H9 (cell line): ENCODE data around the gene PPIL6. TPM values are rescaled to one million over a fixed set of nuclear protein-coding genes. Genes with fewer than 3 reads are reported as not detected.

ENCODE experiments used
- DNase-seq: peaks from one replicate; pipeline ENCODE4 v3.0.0-alpha.2; 2017
- H2AFZ ChIP-seq: one replicate; pipeline ENCODE4 v1.6.1; 2013; ENCODE audit warnings: mild to moderate bottlenecking, low read length, control low read depth, moderate library complexity
- H2AK5ac ChIP-seq: 2 replicates; pipeline ENCODE4 v1.6.1; 2013; ENCODE audit warnings: low read length, control low read depth, mixed read lengths; ENCODE audit not compliant: insufficient read length
- H2BK120ac ChIP-seq: one replicate; pipeline ENCODE4 v1.6.1; 2013; ENCODE audit warnings: low read depth, mild to moderate bottlenecking, low read length, control low read depth, inconsistent platforms; ENCODE audit not compliant: poor library complexity, severe bottlenecking
- H2BK12ac ChIP-seq: 2 replicates; pipeline ENCODE4 v1.6.1; 2013; ENCODE audit warnings: low read length, control low read depth, mixed read lengths, low read depth; ENCODE audit not compliant: insufficient read length
- H2BK15ac ChIP-seq: 2 replicates; pipeline ENCODE4 v1.6.1; 2013; ENCODE audit warnings: low read depth, low read length, control low read depth
- H2BK20ac ChIP-seq: one replicate; pipeline ENCODE4 v1.6.1; 2013; ENCODE audit warnings: low read depth, mild to moderate bottlenecking, low read length, control low read depth, inconsistent platforms; ENCODE audit not compliant: poor library complexity, severe bottlenecking
- H2BK5ac ChIP-seq: 2 replicates; pipeline ENCODE4 v1.6.1; 2013; ENCODE audit warnings: low read length, control low read depth, mixed read lengths; ENCODE audit not compliant: insufficient read length
- H3K14ac ChIP-seq: 2 replicates; pipeline ENCODE4 v1.6.1; 2013; ENCODE audit warnings: low read length, control low read depth; ENCODE audit not compliant: insufficient read depth
- H3K18ac ChIP-seq: 2 replicates; pipeline ENCODE4 v1.6.1; 2013; ENCODE audit warnings: low read depth, mild to moderate bottlenecking, mixed read lengths, low read length, control low read depth; ENCODE audit not compliant: insufficient read length
- H3K23ac ChIP-seq: 2 replicates; pipeline ENCODE4 v1.6.1; 2013; ENCODE audit warnings: low read length, control low read depth, mixed read lengths, low read depth; ENCODE audit not compliant: insufficient read length
- H3K23me2 ChIP-seq: 2 replicates; pipeline ENCODE4 v1.6.1; 2013; ENCODE audit warnings: low read depth, mild to moderate bottlenecking, mixed read lengths, low read length, control low read depth; ENCODE audit not compliant: insufficient read length, poor library complexity, severe bottlenecking
- H3K27ac ChIP-seq: 2 replicates; pipeline ENCODE4 v1.5.1; 2013; ENCODE audit warnings: low read length, control low read depth, mixed read lengths, low read depth; ENCODE audit not compliant: insufficient read length
- H3K27me3 ChIP-seq: 2 replicates; pipeline ENCODE4 v1.6.1; 2013; ENCODE audit warnings: low read length, control low read depth, inconsistent platforms; ENCODE audit not compliant: insufficient read depth
- H3K4ac ChIP-seq: 2 replicates; pipeline ENCODE4 v1.6.1; 2013; ENCODE audit warnings: low read depth, mild to moderate bottlenecking, control low read depth, inconsistent platforms, low read length, moderate library complexity
- H3K4me1 ChIP-seq: 2 replicates; pipeline ENCODE4 v1.6.1; 2013; ENCODE audit warnings: low read length, control low read depth, inconsistent platforms; ENCODE audit not compliant: insufficient read depth
- H3K4me2 ChIP-seq: 2 replicates; pipeline ENCODE4 v1.6.1; 2013; ENCODE audit warnings: low read length, control low read depth, mixed read lengths; ENCODE audit not compliant: insufficient read length, insufficient read depth
- H3K56ac ChIP-seq: 2 replicates; pipeline ENCODE4 v1.6.1; 2013; ENCODE audit warnings: low read depth, mild to moderate bottlenecking, mixed read lengths, low read length, control low read depth; ENCODE audit not compliant: insufficient read length
- H3K79me1 ChIP-seq: 2 replicates; pipeline ENCODE4 v1.6.1; 2013; ENCODE audit warnings: low read depth, mild to moderate bottlenecking, moderate library complexity, low read length, control low read depth, inconsistent platforms; ENCODE audit not compliant: insufficient read depth, poor library complexity, severe bottlenecking
- H3K79me2 ChIP-seq: 2 replicates; pipeline ENCODE4 v1.6.1; 2013; ENCODE audit warnings: low read length, control low read depth, inconsistent platforms; ENCODE audit not compliant: insufficient read depth
- H3K9ac ChIP-seq: 2 replicates; pipeline ENCODE4 v1.6.1; 2013; ENCODE audit warnings: low read length, control low read depth, mixed read lengths; ENCODE audit not compliant: insufficient read length; ENCODE audit errors: extremely low read depth
- H3K9me3 ChIP-seq: one replicate; pipeline ENCODE4 v1.6.1; 2013; ENCODE audit warnings: low read depth, low read length, inconsistent platforms; ENCODE audit not compliant: control insufficient read depth
- H3T11ph ChIP-seq: one replicate; pipeline ENCODE4 v1.6.1; 2013; ENCODE audit warnings: mild to moderate bottlenecking, low read length, control low read depth, inconsistent platforms
- H4K20me1 ChIP-seq: one replicate; pipeline ENCODE4 v1.6.1; 2013; ENCODE audit not compliant: control insufficient read depth, insufficient read length, insufficient read depth
- H4K5ac ChIP-seq: 2 replicates; pipeline ENCODE4 v1.6.1; 2013; ENCODE audit warnings: low read depth, mild to moderate bottlenecking, mixed read lengths, low read length, control low read depth; ENCODE audit not compliant: insufficient read length
- H4K8ac ChIP-seq: replicated peaks from 2 replicates; pipeline ENCODE4 v1.6.1; 2013; ENCODE audit warnings: low read length, control low read depth, mixed read lengths, low read depth; ENCODE audit not compliant: insufficient read length
- H4K91ac ChIP-seq: 2 replicates; pipeline ENCODE4 v1.6.1; 2013; ENCODE audit warnings: low read depth, mild to moderate bottlenecking, moderate library complexity, mixed read lengths, low read length, control low read depth; ENCODE audit not compliant: insufficient read length
- H3K27ac Mint-ChIP-seq, 3 experiments: 2 replicates in 2 of 3; 3 replicates in 1 of 3; pipeline ENCODE4 v1.8.0; 2020 to 2021; ENCODE audit warnings: mixed read lengths in 3 of 3, mild to moderate bottlenecking in 1 of 3, moderate library complexity in 1 of 3
- H3K27me3 Mint-ChIP-seq: 2 replicates; pipeline ENCODE4 v1.8.0; 2021; ENCODE audit warnings: low read depth, mild to moderate bottlenecking, moderate library complexity, mixed read lengths
- H3K36me3 Mint-ChIP-seq, 3 experiments: 2 replicates in 2 of 3; 3 replicates in 1 of 3; pipeline ENCODE4 v1.8.0; 2020 to 2021; ENCODE audit warnings: low read depth in 3 of 3, mixed read lengths in 3 of 3; ENCODE audit not compliant: insufficient read depth in 1 of 3
- H3K4me1 Mint-ChIP-seq, 2 experiments: 2 replicates each; pipeline ENCODE4 v1.8.0; 2020; ENCODE audit warnings: mixed read lengths in 2 of 2
- H3K4me3 Mint-ChIP-seq, 2 experiments: 2 replicates in 1 of 2; 3 replicates in 1 of 2; pipeline ENCODE4 v1.8.0; 2020 to 2021; ENCODE audit warnings: mild to moderate bottlenecking in 2 of 2, mixed read lengths in 2 of 2, moderate library complexity in 1 of 2
- H3K9me3 Mint-ChIP-seq, 2 experiments: 2 replicates in 1 of 2; 3 replicates in 1 of 2; pipeline ENCODE4 v1.8.0; 2020; ENCODE audit warnings: mild to moderate bottlenecking in 2 of 2, mixed read lengths in 2 of 2, moderate library complexity in 1 of 2
- CTCF ChIP-seq: fragments of 200-600 bp; sonication (generic); conservative IDR thresholded peaks from 3 replicates; pipeline ENCODE4 v1.8.0; 2021; ENCODE audit warnings: antibody characterized with exemption, mild to moderate bottlenecking
- WGBS: extraction: QIAGEN DNeasy Blood & Tissue Kit; methylation state at CpG from one replicate; pipeline ENCODE4 v1.1.7; 2013; ENCODE audit warnings: missing lambda C conversion rate, low lambda C conversion rate, mixed read lengths; ENCODE audit not compliant: insufficient read length; ENCODE audit errors: extremely low coverage; 5-methylcytosine and 5-hydroxymethylcytosine counted together
- total RNA-seq: library from RNA; stranded (reverse); gene quantifications from 2 replicates; pipeline ENCODE4 v1.2.1, GENCODE V29; 2021

Gene PPIL6
- total RNA-seq, 1 experiment from 2014 or later: 1.0 TPM

GRCh38 chr6:109342911-109343310 is 97.5 kb downstream of the PPIL6 start:
- H4K8ac ChIP-seq: no peak overlapping the region
- no peak overlapping the region for H3K4me2 ChIP-seq
- H3T11ph ChIP-seq: no peak overlapping the region
- H3K27me3 ChIP-seq: no peaks in the 10 kb centered on the region
- no peak overlapping the region for H4K91ac ChIP-seq
- H3K27me3 Mint-ChIP-seq: no peaks in the 10 kb centered on the region; the same call in 1 of the 2 replicates
- H3K36me3 Mint-ChIP-seq: no peaks in the 10 kb centered on the region; a peak in 1 of 7 replicates
- no peak overlapping the region for H3K14ac ChIP-seq
- no peak overlapping the region for H2BK5ac ChIP-seq
- no peaks in the 10 kb centered on the region for H3K4me1 ChIP-seq
- H3K9ac ChIP-seq: no peak overlapping the region
- no peaks in the 10 kb centered on the region for H3K23me2 ChIP-seq
- H2BK15ac ChIP-seq: no peak overlapping the region
- no peak overlapping the region for H2AFZ ChIP-seq
- no peaks in the 10 kb centered on the region for H3K9me3 Mint-ChIP-seq
- H4K5ac ChIP-seq: no peak overlapping the region
- no peak overlapping the region for H3K18ac ChIP-seq
- no peak overlapping the region for H3K4me3 Mint-ChIP-seq
- H3K27ac ChIP-seq: no peak overlapping the region
- H2BK120ac ChIP-seq: no peak overlapping the region
- no peak overlapping the region for H3K56ac ChIP-seq
- no peak for TF ChIP-seq CTCF
- no peak overlapping the region for H2AK5ac ChIP-seq
- peaks cover 5 to 9% of the 10 kb centered on the region in 2 experiments for H3K4me1 Mint-ChIP-seq
- H2BK20ac ChIP-seq: no peak overlapping the region
- no peak overlapping the region for H3K23ac ChIP-seq
- no peak overlapping the region for H2BK12ac ChIP-seq
- no peaks in the 10 kb centered on the region for H3K79me1 ChIP-seq
- peak overlapping the region in 2 of 3 experiments; percentile 28 to 65; a peak in 1 of 7 replicates for H3K27ac Mint-ChIP-seq
- H4K20me1 ChIP-seq: no peaks in the 10 kb centered on the region
- no peak for DNase-seq
- H3K4ac ChIP-seq: no peak overlapping the region
- WGBS: no CpG with 5 or more reads among the region's 6 CpGs
- no peaks in the 10 kb centered on the region for H3K79me2 ChIP-seq
- no peaks in the 10 kb centered on the region for H3K9me3 ChIP-seq
